ENCODE results near the gene IGSF21.

IGSF21 gene

DNA sequence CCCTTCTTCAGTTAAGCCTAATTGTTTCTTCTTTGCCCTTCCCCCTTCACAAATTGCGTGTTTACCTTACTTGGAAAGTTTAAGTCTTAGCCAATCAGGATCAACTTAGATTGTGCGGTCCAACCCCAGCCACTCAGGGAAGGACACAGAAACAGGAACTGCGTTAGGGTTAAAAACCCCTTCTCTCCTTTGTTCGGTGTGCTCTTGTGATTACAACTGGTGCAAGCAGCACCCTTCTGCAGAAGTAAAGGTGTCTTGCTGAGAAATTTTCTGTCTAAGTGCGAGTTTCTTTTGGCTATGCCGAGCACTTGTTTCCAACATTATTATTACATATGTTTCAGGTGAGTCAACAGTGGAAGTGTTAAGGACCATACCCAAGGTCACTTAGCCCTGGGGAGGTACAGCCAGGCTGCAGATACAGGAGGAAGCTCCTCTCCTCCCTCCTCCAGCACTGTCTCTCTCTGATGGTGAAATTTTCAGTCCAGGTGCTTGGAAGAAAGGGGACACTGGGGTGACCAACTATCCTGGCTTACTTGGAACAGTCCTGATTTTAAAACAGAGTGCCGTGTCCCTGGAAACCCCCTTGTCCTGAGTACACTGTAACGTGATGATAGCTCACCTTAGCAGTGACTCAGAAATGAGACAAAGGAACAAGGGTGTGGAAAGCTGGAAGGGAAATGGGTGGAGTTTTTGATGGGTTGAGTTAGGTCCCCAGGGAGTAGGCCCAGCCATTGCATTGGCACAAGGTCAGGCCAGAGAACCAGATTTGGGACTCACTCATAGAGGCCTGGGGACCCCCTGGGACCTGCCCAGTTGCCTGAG lies 304.4 kb downstream of the IGSF21 start:
- TF ChIP-seq EZH2 (IDR thresholded peaks at IDR 0.05; ENCODE audit: borderline replicate concordance, low read length) = no peak
- Histone ChIP-seq H2AFZ (ENCODE audit: low read length) (no peak overlapping the region), H3F3A (ENCODE audit: insufficient read depth, low read length) (no peaks in the 10 kb centered on the region), H4K20me1 (ENCODE audit: insufficient read depth, low read length) (no peaks in the 10 kb centered on the region), H3K9ac (ENCODE audit: low read length) (no peak overlapping the region), H3K4me2 (ENCODE audit: low read length) (no peak overlapping the region), H3K27ac (ENCODE audit: low read depth, low read length, poor library complexity, severe bottlenecking) (no peak overlapping the region), H3K79me2 (ENCODE audit: insufficient read depth, low read length) (no peaks in the 10 kb centered on the region), H3K27me3 (ENCODE audit: insufficient read depth, low read length) (peaks cover 6% of the 10 kb centered on the region; the same call in 1 of the 2 replicates), H3K4me1 (ENCODE audit: insufficient read depth, low read length, severe bottlenecking) (no peaks in the 10 kb centered on the region), H3K36me3 (ENCODE audit: insufficient read depth, low read length) (no peaks in the 10 kb centered on the region; the same call in 1 of the 2 replicates), H3K9me3 (ENCODE audit: low read length) (no peaks in the 10 kb centered on the region), H3K4me3 (ENCODE audit: low read depth, low read length, poor library complexity, severe bottlenecking) (no peak overlapping the region), H3K9me2 (ENCODE audit: low read depth, low read length) (no peaks in the 10 kb centered on the region)

DNA sequence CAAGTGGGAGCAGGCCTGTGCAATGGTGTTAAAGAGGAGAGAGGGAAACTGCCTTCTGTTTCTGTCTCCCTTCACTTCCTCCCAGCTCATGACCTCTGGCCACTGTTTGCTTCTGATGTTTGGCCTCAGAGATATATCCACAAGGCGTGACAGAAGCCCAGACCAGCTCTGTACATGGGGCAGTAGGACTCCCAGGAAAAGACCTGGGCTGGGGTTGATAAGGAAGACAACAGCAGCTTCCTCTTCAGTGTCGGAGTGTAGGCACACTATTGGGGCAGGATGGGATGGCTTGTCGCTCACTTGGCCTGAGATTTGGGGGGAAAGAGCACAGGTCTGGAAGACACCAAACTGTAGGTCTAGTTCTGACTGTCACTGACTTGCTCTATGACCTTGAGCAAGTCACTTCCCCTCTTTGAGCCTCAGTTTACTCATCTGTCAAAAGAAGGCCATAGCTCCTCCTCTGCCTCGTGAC lies 305.3 kb downstream of the IGSF21 start:
- Histone ChIP-seq H3K9ac (ENCODE audit: low read length) (no peak overlapping the region), H3F3A (ENCODE audit: insufficient read depth, low read length) (no peaks in the 10 kb centered on the region), H2AFZ (ENCODE audit: low read length) (no peak overlapping the region), H4K20me1 (ENCODE audit: insufficient read depth, low read length) (no peaks in the 10 kb centered on the region), H3K4me1 (ENCODE audit: insufficient read depth, low read length, severe bottlenecking) (no peaks in the 10 kb centered on the region), H3K4me3 (ENCODE audit: low read depth, low read length, poor library complexity, severe bottlenecking) (no peak overlapping the region), H3K4me2 (ENCODE audit: low read length) (no peak overlapping the region), H3K9me3 (ENCODE audit: low read length) (no peaks in the 10 kb centered on the region), H3K9me2 (ENCODE audit: low read depth, low read length) (no peaks in the 10 kb centered on the region), H3K79me2 (ENCODE audit: insufficient read depth, low read length) (no peaks in the 10 kb centered on the region), H3K27me3 (ENCODE audit: insufficient read depth, low read length) (peaks cover 6% of the 10 kb centered on the region; the same call in 1 of the 2 replicates), H3K27ac (ENCODE audit: low read depth, low read length, poor library complexity, severe bottlenecking) (no peak overlapping the region), H3K36me3 (ENCODE audit: insufficient read depth, low read length) (no peaks in the 10 kb centered on the region; the same call in 1 of the 2 replicates)
- no peak for TF ChIP-seq EZH2 (IDR thresholded peaks at IDR 0.05; ENCODE audit: borderline replicate concordance, low read length)
- TF ChIP-seq, protein P1, sequence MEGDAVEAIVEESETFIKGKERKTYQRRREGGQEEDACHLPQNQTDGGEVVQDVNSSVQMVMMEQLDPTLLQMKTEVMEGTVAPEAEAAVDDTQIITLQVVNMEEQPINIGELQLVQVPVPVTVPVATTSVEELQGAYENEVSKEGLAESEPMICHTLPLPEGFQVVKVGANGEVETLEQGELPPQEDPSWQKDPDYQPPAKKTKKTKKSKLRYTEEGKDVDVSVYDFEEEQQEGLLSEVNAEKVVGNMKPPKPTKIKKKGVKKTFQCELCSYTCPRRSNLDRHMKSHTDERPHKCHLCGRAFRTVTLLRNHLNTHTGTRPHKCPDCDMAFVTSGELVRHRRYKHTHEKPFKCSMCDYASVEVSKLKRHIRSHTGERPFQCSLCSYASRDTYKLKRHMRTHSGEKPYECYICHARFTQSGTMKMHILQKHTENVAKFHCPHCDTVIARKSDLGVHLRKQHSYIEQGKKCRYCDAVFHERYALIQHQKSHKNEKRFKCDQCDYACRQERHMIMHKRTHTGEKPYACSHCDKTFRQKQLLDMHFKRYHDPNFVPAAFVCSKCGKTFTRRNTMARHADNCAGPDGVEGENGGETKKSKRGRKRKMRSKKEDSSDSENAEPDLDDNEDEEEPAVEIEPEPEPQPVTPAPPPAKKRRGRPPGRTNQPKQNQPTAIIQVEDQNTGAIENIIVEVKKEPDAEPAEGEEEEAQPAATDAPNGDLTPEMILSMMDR (IDR thresholded peaks at IDR 0.05; ENCODE audit: low read length) = no peak

DNA sequence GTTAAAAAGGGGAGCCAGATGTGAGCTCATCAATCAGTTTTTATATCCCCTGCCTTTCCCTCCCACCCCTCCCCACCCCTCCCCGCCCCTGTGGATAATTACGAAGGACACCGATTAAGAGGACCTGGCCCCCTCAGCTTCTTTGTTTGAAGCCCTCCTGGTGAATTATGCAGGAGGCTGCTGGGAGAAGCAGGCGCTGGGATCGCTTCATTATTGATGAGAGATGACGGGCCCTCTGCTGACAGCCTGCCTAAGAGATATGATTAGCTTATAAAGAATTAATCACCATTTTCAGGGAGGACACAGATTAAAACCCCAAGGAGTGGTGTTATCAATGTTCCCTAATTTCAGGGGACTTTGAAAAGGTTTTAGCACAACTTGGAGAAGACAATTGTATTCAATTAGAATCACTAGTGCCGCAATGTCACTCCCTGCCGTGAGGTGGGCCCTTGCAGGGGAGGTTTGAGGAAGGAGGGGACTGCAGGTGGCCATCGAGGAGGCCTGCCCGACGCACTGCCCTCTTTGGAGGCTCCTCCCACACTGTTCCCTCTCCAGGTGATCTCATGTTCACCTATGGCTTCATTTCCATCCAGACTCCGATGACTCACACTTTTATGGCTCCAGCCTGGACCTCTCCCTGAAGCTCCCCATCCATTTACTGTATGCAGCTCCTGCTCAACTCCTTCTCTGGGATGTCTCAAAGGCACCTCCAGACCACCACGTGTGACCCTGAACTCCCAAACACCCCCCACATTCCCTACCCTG lies 306.1 kb downstream of the IGSF21 start:
- H3K27me3 ChIP-seq (ENCODE audit: insufficient read depth, low read length) = peaks cover 6% of the 10 kb centered on the region; the same call in 1 of the 2 replicates
- no peaks in the 10 kb centered on the region for H3K4me1 ChIP-seq (ENCODE audit: insufficient read depth, low read length, severe bottlenecking)
- H3K9me3 ChIP-seq (ENCODE audit: low read length) = no peaks in the 10 kb centered on the region
- no peaks in the 10 kb centered on the region for H4K20me1 ChIP-seq (ENCODE audit: insufficient read depth, low read length)
- no peaks in the 10 kb centered on the region for H3K79me2 ChIP-seq (ENCODE audit: insufficient read depth, low read length)
- no peak overlapping the region for H2AFZ ChIP-seq (ENCODE audit: low read length)
- H3K4me3 ChIP-seq (ENCODE audit: low read depth, low read length, poor library complexity, severe bottlenecking) = no peak overlapping the region
- H3K27ac ChIP-seq (ENCODE audit: low read depth, low read length, poor library complexity, severe bottlenecking) = no peak overlapping the region
- no peaks in the 10 kb centered on the region; the same call in 1 of the 2 replicates for H3K36me3 ChIP-seq (ENCODE audit: insufficient read depth, low read length)
- no peak for TF ChIP-seq EZH2 (IDR thresholded peaks at IDR 0.05; ENCODE audit: borderline replicate concordance, low read length)
- TF ChIP-seq, protein P1 (IDR thresholded peaks at IDR 0.05; ENCODE audit: low read length) = no peak
- H3K9ac ChIP-seq (ENCODE audit: low read length) = no peak overlapping the region
- no peak overlapping the region for H3K4me2 ChIP-seq (ENCODE audit: low read length)
- no peaks in the 10 kb centered on the region for H3F3A ChIP-seq (ENCODE audit: insufficient read depth, low read length)
- H3K9me2 ChIP-seq (ENCODE audit: low read depth, low read length) = no peaks in the 10 kb centered on the region

Measured in OCI-LY1 (cell line).